NCI-H1105 treated with DMSO at 0.1 percent for 48 hours (cell line): ENCODE data around the gene EP300.
"Not testable (repeated sequence)": the region's sequence is repeated elsewhere in the genome, so short reads cannot be mapped to it uniquely, and the experiment has no call there.

Experiments used
- DNase-seq: peaks from one replicate; lab custom pipeline; 2025; lab: John Stamatoyannopoulos, UW

EP300 gene

GRCh38 chr22:41152902-41153301 lies 60.5 kb downstream of the EP300 start:
- no peak for DNase-seq

DNA sequence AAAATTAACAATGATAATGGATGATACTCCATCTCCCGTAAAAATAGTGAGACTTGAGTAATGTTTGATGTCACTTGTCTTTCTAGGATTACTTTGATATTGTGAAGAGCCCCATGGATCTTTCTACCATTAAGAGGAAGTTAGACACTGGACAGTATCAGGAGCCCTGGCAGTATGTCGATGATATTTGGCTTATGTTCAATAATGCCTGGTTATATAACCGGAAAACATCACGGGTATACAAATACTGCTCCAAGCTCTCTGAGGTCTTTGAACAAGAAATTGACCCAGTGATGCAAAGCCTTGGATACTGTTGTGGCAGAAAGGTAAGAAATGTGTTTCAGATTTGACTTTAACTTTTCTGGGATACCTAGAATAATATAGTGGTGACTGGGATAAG lies 64.7 kb downstream of the EP300 start:
- no peak for DNase-seq

DNA sequence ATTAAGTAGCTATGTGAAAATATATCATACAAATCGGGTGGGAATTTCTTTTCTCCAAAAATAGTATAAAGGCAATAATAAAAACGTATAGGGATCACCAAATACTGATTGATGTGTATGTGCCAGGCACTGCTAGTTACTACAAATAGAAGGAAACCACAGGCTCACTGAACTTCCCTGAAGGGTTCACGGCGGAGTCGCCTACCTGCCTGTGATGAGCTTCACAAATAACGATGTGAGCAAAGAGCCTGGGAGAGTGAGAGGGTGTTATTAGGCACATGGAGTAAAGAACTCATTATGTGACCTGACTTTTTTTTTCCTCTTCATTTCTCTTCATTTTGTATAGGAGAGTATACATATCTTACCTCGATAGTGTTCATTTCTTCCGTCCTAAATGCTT lies 76.8 kb downstream of the EP300 start:
- DNase-seq, result no peak

- no peak for DNase-seq
Measured at GRCh38 chr22:41171996-41172395, 79.6 kb downstream of the EP300 start.

GRCh38 chr22:41175546-41175945 lies 83.2 kb downstream of the EP300 start:
- DNase-seq, result no peak

GRCh38 chr22:41177040-41177621 lies 84.7 kb downstream of the EP300 start:
- no peak for DNase-seq

GRCh38 chr22:41177622-41178424 lies 85.4 kb downstream of the EP300 start:
- no peak for DNase-seq

DNA sequence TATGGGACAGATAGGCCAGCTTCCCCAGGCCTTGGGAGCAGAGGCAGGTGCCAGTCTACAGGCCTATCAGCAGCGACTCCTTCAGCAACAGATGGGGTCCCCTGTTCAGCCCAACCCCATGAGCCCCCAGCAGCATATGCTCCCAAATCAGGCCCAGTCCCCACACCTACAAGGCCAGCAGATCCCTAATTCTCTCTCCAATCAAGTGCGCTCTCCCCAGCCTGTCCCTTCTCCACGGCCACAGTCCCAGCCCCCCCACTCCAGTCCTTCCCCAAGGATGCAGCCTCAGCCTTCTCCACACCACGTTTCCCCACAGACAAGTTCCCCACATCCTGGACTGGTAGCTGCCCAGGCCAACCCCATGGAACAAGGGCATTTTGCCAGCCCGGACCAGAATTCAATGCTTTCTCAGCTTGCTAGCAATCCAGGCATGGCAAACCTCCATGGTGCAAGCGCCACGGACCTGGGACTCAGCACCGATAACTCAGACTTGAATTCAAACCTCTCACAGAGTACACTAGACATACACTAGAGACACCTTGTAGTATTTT lies 86.1 kb downstream of the EP300 start:
- DNase-seq, result no peak

DNA sequence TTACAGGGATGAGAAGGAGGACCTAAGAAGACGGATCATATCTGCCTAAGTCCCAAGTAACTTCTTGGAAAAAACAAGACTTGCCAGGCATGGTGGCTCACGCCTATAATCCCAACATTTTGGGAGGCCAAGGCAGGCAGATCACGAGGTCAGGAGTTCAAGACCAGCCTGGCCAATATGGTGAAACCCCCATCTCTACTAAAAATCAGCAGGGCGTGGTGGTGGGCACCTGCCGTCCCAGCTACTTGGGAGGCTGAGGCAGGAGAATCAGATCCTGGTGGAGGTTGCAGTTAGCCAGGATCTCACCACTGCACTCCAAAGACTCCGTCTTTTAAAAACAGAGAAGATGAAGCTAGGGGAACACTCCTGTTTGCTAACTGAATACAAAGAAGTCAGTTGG lies 88.0 kb downstream of the EP300 start:
- not testable (repeated sequence) for DNase-seq

DNA sequence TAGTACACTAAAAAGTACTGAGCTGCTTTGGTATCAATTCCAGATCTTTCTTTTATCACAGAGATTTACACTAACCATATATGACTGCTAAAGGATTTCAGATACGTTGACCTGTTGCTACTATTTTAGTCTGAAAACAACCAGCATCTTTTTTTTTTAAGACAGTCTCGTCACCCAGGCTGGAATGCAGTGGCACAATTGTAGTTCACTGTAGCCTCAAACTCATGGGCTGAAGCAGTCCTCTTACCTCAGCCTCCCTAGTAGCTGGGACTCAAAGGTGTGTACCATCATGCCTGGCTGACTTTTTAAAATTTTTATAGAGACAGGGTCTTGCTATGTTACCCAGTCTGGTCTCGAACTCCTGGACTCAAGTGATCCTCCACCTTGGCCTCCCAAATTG lies 88.5 kb downstream of the EP300 start:
- DNase-seq, result no peak

DNA sequence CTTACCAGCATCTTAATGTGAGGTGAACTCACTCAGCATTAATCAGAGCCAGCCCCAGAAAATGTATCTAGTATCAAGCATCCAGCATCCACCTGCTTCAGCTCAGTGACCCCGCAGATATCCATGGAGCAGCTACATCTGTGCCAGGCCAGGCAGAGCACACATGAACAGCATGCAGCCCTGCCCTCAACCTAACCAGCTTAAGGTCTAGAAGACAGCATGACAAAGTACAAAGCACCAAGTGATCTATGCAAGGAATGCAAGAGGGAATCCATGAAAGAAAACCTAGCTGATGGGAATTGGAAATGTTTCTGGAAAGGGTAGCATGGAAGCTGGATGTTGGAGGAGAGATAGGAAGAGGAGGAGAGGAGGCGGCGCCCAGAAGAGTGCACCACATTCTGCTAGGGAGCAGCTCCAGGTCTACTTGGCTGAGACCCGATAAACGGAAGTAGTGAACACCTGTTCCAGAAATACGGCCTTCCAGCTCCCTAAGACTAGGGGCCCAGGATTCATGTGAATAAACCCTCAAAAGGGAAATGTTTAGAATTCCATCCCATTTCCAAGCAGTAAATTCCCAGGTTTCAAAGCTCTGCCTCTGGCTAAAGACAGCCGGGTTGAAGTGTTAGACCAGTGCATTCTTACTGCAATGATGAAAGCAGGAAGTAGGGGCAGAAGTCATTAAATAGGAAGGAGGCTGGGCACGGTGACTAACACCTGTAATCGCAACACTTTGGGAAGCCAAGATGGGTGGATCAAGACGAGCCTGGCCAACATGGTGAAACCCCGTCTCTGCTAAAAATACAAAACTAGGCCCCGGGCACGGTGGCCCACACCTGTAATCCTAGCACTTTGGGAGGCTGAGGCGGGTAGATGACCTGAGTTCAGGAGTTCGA lies 89.2 kb downstream of the EP300 start:
- DNase-seq, result no peak

DNA sequence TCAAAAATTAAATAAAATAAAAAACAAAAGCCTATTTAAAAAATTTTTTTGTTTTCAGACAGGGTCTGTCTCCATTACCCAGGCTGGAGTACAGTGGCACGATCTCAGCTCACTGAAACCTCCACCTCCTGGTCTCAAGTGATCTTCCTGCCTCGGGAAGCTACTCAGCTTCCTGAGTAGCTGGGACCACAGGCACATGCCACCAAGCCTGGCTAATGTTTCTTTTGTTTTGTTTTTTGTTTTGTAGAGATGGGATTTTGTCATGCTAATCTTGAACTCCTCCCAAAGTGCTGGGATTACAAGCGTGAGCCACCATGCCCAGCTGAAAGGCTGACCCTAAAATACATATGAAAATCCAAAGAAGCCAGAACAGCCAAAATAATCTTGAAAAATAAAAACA lies 92.3 kb downstream of the EP300 start:
- DNase-seq, result no peak

DNA sequence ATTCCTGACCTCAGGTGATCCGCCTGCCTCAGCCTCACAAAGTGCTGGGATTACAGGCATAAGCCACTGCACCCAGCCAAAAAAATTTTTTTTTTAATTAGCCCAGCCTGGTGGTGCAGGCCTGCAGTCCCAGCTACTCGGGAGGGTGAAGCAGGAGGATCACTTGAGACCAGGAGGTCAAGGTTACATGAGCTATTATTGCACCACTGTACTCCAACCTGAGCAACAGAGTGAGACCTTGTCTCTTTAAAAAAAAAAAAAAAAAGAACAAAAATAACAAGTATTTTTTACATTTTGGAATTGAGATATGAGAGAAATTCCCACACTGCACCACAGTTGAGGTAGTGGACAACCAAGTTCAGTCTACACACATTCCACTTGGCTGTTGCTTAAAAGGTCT lies 99.1 kb downstream of the EP300 start:
- DNase-seq, result no peak

DNA sequence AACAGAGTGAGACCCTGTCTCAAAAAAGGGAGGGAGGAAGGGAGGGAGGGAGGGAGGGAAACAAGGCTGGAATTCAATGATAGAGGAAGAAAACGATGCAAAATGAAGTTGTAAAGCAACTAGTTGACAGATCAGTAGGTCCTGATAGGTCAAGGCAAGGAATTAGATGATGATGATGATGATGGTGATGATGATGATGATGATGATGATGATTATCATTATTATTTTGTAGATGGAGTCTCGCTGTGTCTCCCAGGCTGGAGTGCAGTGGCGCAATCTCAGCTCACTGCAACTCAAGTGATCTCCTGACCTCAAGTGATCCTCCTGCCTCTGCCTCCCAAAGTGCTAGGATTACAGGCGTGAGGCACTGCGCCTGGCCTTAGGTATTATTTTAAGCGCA lies 101.4 kb downstream of the EP300 start:
- DNase-seq, result no peak

DNA sequence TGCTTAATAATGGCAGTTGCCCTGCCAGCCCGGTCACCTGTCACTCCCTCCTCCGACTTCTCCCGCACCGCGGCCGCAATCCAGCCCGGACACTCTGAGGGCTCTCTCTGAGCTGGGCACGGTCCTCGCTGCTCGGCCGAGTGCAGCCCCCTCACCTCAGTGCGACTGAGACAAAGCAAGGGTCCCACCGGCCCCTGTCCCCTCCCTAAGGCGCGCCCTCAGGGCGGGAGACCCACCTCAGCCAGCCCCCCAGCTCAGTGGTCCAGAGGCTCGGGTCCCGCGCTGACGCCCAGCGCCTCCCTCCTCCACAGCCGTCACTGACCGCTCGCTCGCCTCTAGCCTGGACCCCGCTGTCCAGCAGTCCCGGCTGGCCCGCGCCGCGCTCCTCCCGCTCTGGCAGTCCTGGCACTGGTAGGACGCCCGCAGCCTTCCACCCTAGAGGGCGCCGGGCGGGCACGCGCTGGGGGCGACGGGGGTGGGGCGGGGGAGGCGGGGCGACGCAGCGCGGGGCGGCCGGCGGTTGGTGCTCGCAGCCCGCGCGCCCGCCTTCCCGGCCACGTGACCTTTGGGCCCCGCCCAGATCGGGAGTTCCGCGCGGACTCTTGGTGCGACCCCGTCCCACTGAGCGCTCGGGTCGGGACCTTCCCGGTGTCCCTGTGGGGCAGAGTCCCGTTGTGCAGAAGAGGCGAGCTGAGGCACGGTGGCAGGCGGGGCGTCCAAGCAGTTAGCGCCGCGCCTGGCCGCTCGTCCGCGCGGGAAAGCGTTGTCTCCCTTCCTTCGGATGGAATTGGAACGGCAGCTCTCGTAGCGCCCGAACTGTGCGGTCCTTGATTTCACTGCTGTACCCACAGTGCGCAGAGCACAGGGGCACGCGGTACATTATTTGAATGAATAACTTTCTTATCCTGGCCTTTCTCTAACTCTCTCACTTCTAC lies 104.9 kb downstream of the EP300 start:
- peak; percentile 72 for DNase-seq

DNA sequence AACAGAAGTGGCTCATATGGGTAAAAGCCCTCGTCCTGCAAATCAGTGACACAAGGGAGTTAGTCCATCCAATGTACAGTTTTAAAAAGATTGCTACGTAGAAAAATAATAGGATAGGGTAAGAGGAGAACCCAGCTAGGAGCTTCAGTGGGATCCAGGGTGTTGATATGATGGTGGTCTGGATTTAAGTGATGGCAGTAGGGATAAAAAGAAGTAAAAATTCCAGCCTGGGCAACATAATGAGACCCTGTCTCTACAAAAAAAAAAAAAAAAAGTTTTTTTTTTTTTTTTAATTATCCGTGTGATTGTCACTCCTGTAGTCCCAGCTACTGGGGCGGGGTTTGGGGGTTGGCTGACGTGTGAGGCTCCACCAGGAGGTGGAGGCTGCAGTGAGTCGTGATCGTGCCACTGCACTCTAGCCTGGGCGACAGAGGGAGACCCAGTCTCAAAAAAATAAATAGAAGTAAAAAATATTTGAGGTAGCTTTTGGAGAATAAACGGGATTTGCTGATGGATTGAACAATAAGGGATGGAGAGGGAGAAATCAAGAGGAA lies 105.7 kb downstream of the EP300 start:
- DNase-seq, result peak; percentile 48

DNA sequence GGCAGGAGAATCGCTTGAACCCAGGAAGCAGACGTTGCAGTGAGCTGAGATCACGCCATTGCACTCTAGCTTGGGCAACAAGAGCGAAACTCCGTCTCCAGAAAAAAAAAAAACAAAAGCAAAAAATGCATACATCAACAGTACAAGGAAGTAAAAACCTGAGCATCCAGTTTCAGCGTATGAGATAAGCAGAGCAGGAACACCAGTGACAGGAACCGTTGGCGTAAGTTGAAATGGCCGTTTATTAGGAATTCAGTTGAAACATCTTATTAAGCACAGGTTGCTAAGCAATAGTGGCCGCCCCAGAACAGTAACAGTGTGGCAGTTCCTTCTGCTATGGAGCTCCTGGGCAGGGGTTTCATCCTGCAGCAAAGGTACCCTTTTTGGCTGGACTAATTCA lies 108.7 kb downstream of the EP300 start:
- no peak for DNase-seq

- no peak for DNase-seq
Measured at GRCh38 chr22:41203118-41203517, 110.7 kb downstream of the EP300 start.

DNA sequence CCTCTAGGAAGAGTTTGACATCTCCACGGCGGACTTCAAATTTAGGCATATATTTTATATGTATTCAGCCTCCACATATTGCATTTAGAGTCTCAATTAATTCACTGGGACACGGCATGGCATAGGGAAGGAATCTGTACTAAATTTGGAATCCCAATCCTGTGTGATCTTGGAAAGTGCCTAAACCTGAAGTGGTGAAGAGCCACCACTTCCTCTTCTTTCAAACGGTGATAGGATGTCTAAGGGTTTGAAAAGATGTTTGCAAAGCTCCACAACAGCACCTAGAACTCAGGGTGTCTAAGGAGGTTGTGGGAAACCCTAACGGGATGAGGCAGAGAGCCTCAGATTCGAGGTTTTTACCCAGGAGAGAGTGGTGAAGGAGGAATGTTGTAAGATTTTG lies 111.7 kb downstream of the EP300 start:
- no peak for DNase-seq

DNA sequence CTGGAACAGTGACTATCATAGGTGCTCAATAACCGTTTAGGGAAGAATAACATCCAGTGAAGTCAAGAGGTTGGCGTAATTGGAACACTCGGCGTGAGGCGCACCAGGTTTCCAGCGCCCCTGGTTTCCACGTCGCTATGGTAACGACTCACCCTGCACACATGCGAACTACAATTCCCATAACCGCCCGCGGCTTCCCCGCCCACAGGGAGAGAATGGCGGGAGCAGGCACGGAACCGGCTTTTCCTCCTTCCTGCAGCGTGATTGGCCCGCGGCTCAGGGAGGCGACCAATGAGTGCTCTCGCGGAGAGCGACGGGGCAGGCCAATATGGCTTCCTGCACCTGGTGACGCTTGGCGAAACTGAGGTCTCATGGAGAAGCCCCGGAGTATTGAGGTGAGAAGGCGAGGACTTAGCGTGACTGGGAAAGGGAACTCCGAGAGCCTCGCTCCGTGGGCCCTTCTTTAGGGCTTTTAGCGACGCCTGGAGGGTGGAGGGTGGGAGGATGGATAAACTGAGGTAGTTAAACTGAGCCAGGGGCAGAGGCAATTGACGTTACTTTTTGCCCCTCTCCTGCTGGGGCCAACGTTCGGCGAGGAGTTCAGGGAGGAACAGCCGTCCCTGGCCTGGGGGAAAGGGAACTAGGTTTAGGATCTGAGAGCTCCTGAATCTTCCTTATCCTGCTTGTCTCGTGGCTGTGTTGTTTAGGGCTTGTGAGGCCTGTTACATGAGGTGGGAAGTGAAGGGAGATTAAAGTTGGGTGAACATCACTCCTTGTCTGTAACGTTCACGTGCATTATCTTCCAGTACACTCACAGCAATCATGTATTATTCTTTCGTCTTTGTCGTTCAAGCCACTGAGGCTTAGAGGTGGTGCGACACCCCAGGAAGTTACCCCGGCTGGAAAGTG lies 112.9 kb downstream of the EP300 start, which contains the start of gene L3MBTL2:
Gene L3MBTL2, plus strand, starts transcription at position 321 of the 909 bp plus-strand sequence. Its CDS starts 51 bp downstream, at position 372.
- peak; percentile 95 for DNase-seq
